ENCODE results near the gene TFF1. TPM values are rescaled to one million over a fixed set of nuclear protein-coding genes. Genes with fewer than 3 reads are reported as not detected.

TFF1 gene
- total RNA-seq, 1 donor from 2014 or later, result 2.6 TPM

GRCh38 chr21:42382915-42383314 is 16.6 kb upstream of the TFF1 start:
- DNase-seq (ENCODE audit: low spot score), result no peak

GRCh38 chr21:42381347-42381984 is 15.1 kb upstream of the TFF1 start:
- no peak for DNase-seq (ENCODE audit: low spot score)

GRCh38 chr21:42379426-42380215 is 13.3 kb upstream of the TFF1 start:
- no peak for DNase-seq (ENCODE audit: low spot score)

DNA sequence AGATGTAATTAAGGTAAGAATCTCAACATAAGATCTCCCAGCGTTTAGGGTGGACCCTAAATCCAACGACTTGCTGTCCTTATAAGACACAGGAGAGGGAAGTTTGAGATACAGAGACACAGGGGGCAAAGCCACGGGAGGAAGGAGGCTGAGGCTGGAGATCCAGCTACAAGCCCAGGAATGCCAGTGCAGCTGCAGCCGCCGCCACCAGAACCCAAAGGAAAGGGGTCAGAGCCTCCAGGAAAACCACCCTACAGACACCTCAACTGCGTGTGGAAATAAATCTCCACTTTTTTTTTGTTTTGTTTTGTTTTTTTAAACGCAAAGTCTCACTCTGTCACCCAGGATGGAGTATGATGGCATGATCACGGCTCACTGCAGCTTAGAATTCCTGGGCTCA is 12.1 kb upstream of the TFF1 start:
- no peak for DNase-seq (ENCODE audit: low spot score)

DNA sequence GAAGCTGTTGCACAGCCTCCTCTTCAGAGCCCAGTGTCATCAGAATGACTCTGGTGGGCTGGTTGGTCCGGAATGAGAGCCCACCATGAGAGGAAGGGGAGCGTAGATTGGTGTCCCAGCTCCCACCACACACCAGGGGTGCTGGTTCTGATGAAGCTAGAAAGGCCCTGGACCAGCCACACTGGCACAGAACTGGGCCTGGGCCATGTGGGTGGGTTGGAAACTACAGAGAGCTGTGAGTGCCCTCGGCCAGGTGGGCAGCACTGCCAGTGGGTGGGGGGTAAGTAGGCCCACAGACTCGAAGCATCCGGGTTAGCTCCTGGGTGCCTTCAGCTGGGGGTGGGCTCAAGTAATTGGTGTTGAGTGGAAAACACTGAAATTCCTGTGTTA is 11.6 kb upstream of the TFF1 start:
- DNase-seq (ENCODE audit: low spot score), result no peak

DNA sequence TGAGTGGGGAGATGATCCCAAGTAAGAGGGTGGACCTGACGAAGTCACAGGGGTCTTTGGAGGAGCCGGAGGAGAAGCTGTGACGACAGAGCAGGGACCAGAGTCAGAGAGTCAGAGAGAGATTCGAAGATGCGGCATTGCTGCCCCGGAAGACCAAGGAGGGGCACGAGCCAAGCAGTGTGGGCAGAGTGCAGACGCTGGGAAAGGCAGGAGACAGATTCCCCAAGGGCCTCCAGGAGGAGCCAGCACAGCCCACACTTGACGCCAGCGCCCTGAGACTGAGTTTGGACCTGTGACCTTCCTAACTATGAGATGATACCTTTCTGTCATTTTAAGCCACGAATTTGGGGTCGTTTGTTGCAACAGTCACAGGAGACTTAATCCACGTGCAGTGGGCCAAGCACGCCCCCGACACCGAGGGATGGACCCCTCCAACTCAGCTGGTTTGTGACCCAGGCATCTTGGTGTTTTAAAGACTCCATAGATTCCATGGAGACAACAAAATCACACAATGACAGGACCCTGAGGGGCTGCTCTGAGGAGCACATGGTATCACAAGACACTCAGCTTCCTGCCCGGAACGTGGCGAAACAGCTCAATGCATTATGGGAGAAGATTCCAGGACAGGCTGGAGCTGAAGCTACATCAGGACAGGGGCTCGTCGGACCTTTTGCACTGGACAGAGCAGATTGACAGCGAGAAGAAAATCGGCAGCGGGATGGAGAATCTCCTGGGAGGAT is 11.0 kb upstream of the TFF1 start:
- DNase-seq (ENCODE audit: low spot score), result no peak

- DNase-seq (ENCODE audit: low spot score), result no peak
Observed at GRCh38 chr21:42376338-42376982, 10.1 kb upstream of the TFF1 start.

GRCh38 chr21:42375966-42376337 is 9.6 kb upstream of the TFF1 start:
- DNase-seq (ENCODE audit: low spot score), result no peak

GRCh38 chr21:42375506-42375905 is 9.2 kb upstream of the TFF1 start:
- no peak for DNase-seq (ENCODE audit: low spot score)

- DNase-seq (ENCODE audit: low spot score), result no peak
Observed at GRCh38 chr21:42374864-42375499, 8.6 kb upstream of the TFF1 start.

DNA sequence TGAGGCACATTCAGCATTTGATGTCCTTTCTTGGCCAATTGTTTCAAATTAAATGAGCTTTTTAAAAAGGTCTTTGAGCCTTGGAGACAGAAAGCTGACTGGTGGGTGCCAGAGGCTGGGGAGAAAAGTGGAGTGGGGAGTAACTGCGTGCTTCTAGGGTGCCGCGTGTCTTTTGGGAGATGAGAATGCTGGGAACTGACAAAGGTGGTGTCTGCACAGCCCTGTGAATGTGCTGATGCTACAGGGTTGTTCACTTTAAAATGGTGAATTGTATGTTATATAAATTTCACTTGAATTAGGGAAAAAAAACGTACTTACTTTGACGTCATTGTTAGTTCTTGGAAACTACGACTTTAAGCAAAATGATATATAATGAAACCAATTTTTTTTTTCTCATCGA is 8.1 kb upstream of the TFF1 start:
- no peak for DNase-seq (ENCODE audit: low spot score)

DNA sequence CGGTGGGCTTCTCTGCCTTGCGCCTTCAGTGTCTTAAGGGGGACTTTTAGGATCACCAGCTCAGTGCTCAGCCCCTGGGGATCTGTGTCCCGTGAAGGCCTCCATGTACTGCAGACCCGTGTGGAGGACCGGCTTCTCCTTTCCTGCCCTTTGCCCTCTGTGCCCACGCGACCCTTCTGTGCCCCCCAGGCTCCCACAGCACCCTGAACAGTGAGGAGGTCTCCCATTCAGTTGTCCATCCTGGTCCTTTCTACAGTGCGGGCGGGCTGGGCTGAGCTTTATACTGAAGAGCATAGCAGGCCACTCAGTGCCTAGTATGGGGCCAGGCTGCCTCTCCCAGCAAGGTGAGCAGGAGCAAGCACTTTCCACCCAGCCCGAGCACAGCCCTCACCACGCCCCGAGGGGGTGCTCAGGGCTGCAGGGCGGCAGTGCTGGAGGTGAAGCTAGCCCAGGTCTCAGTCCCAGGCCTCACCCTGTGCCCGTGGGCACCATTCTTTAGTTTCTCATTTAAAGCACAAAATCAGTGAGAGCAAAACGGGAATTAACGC is 7.6 kb upstream of the TFF1 start:
- DNase-seq (ENCODE audit: low spot score), result no peak

DNA sequence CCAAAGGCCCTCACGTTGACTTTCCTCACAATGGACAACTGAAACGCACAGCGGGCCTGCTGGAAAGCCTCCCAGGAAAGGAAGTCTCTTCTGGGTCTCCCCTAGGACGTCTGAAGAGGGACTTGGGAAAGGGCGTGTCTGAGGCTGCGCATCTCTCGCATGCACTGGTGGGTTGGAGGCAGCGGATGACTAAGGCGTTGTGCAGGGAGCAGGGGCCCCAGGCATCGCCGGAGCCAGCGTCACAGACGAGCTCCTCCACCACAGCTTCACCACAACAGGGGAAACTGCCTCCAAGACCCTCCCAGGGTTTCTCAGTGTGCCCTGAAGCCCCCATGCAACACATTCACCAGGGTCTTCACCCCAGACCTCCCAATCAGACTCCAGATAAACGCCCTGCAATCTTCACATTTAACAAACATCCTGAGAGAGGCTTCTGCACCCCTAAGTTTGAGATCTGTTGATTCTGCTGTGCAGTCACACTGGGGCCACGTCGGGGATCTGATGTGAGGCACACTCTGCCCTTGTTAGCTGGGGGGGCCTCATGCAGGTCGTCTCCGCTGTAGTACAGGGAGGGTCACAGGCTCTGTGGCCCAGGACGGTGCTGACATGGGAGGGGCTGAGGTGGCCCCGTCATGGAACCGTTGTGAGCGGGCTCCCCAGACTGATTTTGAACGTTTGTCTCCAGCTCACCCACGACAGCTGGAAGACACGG is 7.0 kb upstream of the TFF1 start:
- no peak for DNase-seq (ENCODE audit: low spot score)

DNA sequence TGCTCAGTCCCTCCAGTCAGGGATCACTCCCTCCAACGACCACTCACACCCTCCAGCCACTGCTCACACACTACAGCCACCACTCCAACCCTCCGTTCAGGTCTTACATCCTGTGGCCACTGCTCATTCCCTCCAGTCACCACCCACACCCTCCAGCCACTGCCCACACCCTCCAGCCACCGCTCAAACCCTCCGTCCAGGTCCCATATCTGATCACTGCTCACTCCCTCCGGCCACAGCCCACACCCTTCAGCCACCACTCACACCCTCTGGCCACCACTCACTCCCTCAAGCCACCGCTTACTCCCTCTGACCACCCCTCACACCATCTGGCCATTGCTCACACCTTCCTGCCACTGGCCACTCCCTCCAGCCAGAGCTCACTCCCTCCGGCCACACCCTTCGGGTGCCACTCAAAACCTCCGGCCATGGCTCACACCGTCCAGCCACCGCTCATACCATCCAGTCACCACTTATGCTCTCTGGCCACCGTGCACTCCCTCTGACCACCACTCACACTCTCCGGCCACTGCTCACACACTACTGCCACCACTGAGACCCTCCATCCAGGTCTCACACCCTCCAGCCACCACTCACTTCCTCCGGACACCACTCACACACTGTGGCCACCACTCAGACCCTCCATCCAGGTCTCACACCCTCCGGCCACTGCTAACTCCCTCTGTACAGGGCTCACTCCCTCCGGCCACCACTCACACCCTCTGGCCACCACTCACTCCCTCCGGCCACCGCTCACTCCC is 4.7 kb upstream of the TFF1 start:
- no peak for DNase-seq (ENCODE audit: low spot score)

- no peak for DNase-seq (ENCODE audit: low spot score)
Observed at GRCh38 chr21:42369821-42370220, 3.5 kb upstream of the TFF1 start.

DNA sequence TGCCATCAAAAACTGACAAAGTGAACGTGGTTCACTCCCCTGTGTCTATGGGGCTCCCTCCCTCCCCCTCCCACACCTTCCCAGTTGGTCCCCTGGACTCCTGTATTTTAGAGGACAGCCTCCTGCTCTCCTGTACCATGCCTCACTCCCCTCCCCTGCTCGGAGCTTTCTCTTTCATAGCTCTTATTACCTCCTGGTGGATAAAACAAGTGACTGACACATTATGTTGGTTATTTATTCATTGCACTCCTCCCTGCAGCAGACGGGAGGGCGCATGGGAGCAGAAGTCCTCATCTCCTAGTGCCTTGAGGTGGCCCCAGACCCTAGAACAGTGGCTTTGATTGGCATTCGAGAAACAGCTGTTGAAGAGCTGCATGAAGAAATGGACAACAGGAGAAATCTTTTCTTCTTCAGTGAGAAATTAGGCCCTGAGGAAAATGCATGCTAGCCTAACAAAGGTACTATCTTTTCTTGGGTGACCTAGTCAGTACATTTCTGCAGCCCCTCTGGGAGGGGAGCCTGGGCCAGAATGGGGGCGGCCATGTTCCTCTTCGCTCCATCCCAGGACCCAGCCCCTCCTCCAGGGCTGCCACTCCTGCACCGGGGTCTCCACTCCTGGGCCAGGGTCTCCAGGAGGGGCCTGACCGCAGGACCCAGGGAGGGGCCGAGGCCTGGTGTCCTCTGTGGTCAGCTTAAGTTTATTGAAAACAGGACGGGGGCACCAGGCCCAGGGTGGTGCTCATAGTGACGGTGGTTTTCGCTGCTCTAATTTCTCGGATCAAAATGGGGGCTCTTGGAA is 1.2 kb upstream of the TFF1 start:
- DNase-seq (ENCODE audit: low spot score), result no peak

GRCh38 chr21:42365770-42366169 is 565 bp downstream of the TFF1 start:
- DNase-seq (ENCODE audit: low spot score), result no peak

- no peak for DNase-seq (ENCODE audit: low spot score)
Observed at GRCh38 chr21:42364304-42364865, 1.9 kb downstream of the TFF1 start.

DNA sequence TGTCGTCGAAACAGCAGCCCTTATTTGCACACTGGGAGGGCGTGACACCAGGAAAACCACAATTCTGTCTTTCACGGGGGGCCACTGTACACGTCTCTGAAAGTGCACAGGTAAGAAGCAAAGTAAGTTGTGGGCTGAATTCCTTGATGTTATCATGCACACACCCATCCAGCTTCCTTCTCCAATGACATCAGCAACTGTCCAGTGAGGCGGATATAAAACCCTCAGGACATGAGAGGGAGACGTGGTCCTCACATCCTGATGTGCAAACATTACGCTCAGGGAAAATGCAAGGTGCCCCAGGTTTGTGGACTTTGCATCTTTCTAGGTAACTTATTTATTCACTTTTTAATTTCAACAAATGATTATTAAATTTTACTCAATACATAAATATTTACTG is 3.0 kb downstream of the TFF1 start:
- no peak for DNase-seq (ENCODE audit: low spot score)

Measured in ureter (tissue), 1 donor.